Measurements from ENCODE around the gene NUDT7. TPM values are rescaled to one million over a fixed set of nuclear protein-coding genes. Genes with fewer than 3 reads are reported as not detected.

Gene NUDT7
- total RNA-seq (4.3 TPM), polyA plus RNA-seq (ENCODE audit: insufficient read depth in 1 of 8, insufficient read length in 8 of 8, low replicate concordance in 1 of 8) (1 to 10 TPM; 2.8 to 5.2 (median 4.0) TPM)
- long read RNA-seq, donor 1: 0 reads
- long read RNA-seq, donor 2: 0 reads
- long read RNA-seq, donor 3, partial matches to known transcripts: 0 of 1 reads
- long read RNA-seq, donor 3, other reads (novel, unspliced or antisense): 0 of 1 reads
- long read RNA-seq, donor 4, partial matches to known transcripts: 0 of 4 reads
- long read RNA-seq, donor 4, other reads (novel, unspliced or antisense): 0 of 4 reads
- long read RNA-seq, donor 5, partial matches to known transcripts: 0 of 3 reads
- long read RNA-seq, donor 5, other reads (novel, unspliced or antisense): 0 of 3 reads
- long read RNA-seq, donor 6, partial matches to known transcripts: 0 of 4 reads
- long read RNA-seq, donor 6, other reads (novel, unspliced or antisense): 0 of 4 reads
- long read RNA-seq, donor 7, partial matches to known transcripts: 0 of 3 reads
- long read RNA-seq, donor 7, other reads (novel, unspliced or antisense): 0 of 3 reads
- long read RNA-seq, donor 8, partial matches to known transcripts: 0 of 3 reads
- long read RNA-seq, donor 8, other reads (novel, unspliced or antisense): 0 of 3 reads
- long read RNA-seq, donor 9, partial matches to known transcripts: 0 of 2 reads
- long read RNA-seq, donor 9, other reads (novel, unspliced or antisense): 0 of 2 reads
- long read RNA-seq, donor 10, partial matches to known transcripts: 0 of 2 reads
- long read RNA-seq, donor 10, other reads (novel, unspliced or antisense): 0 of 2 reads
- long read RNA-seq, donor 11, partial matches to known transcripts: 0 of 5 reads
- long read RNA-seq, donor 11, other reads (novel, unspliced or antisense): 0 of 5 reads

GRCh38 chr16:77722309-77723107 is at the start of gene NUDT7:
Gene NUDT7 (plus strand): TSS chr16:77722514. CDS start chr16:77722583, 69 bp downstream.
- DNase-seq: peak; percentile 98
- peak within 1 kb of the TSS; percentile 73 for H3K4me3 ChIP-seq (ENCODE audit: low read length)
- no peaks in the 10 kb centered on the region for H3K36me3 ChIP-seq (ENCODE audit: control insufficient read depth, insufficient read depth, low read length)
- H3K4me1 ChIP-seq (ENCODE audit: control insufficient read depth, insufficient read depth, low read length): peaks cover 6% of the 10 kb centered on the region
- WGBS (ENCODE audit: insufficient coverage): under 1% methylated on average over 54 of the region's 55 CpGs
- H3K27ac ChIP-seq (ENCODE audit: low read length): peak within 1 kb of the TSS; percentile 62
- H3K9me3 ChIP-seq (replicated peaks; ENCODE audit: control insufficient read depth, low read depth, low read length): no peaks in the 10 kb centered on the region
- H3K27me3 ChIP-seq (ENCODE audit: control insufficient read depth, insufficient read depth, low read length): no peaks in the 10 kb centered on the region

- Histone ChIP-seq H3K27ac (ENCODE audit: low read length) (no peak overlapping the region), H3K4me1 (ENCODE audit: control insufficient read depth, insufficient read depth, low read length) (peaks cover 3% of the 10 kb centered on the region), H3K36me3 (ENCODE audit: control insufficient read depth, insufficient read depth, low read length) (no peaks in the 10 kb centered on the region), H3K9me3 (replicated peaks; ENCODE audit: control insufficient read depth, low read depth, low read length) (no peaks in the 10 kb centered on the region), H3K4me3 (ENCODE audit: low read length) (no peak overlapping the region), H3K27me3 (ENCODE audit: control insufficient read depth, insufficient read depth, low read length) (peaks cover 4% of the 10 kb centered on the region)
- DNase-seq: no peak
- WGBS (ENCODE audit: insufficient coverage): 50% methylated on average over 3 of the region's 4 CpGs
These were observed 47.4 kb upstream of the NUDT7 start for GRCh38 chr16:77674888-77675287.

GRCh38 chr16:77675464-77676324 is 46.6 kb upstream of the NUDT7 start:
- Histone ChIP-seq H3K27me3 (ENCODE audit: control insufficient read depth, insufficient read depth, low read length) (peaks cover 4% of the 10 kb centered on the region), H3K36me3 (ENCODE audit: control insufficient read depth, insufficient read depth, low read length) (no peaks in the 10 kb centered on the region), H3K9me3 (replicated peaks; ENCODE audit: control insufficient read depth, low read depth, low read length) (no peaks in the 10 kb centered on the region), H3K4me1 (ENCODE audit: control insufficient read depth, insufficient read depth, low read length) (peaks cover 3% of the 10 kb centered on the region), H3K27ac (ENCODE audit: low read length) (no peak overlapping the region), H3K4me3 (ENCODE audit: low read length) (no peak overlapping the region)
- peak; percentile 84 for DNase-seq
- 3% methylated on average over 7 of the region's 15 CpGs for WGBS (ENCODE audit: insufficient coverage)

GRCh38 chr16:77677129-77677528 is 45.2 kb upstream of the NUDT7 start:
- no peak overlapping the region for H3K4me3 ChIP-seq (ENCODE audit: low read length)
- H3K4me1 ChIP-seq (ENCODE audit: control insufficient read depth, insufficient read depth, low read length): peaks cover 3% of the 10 kb centered on the region
- peaks cover 4% of the 10 kb centered on the region for H3K27me3 ChIP-seq (ENCODE audit: control insufficient read depth, insufficient read depth, low read length)
- no peaks in the 10 kb centered on the region for H3K36me3 ChIP-seq (ENCODE audit: control insufficient read depth, insufficient read depth, low read length)
- WGBS (ENCODE audit: insufficient coverage): 56% methylated on average over 3 of the region's 4 CpGs
- H3K27ac ChIP-seq (ENCODE audit: low read length): no peak overlapping the region
- no peak for DNase-seq
- no peaks in the 10 kb centered on the region for H3K9me3 ChIP-seq (replicated peaks; ENCODE audit: control insufficient read depth, low read depth, low read length)

GRCh38 chr16:77679391-77679790 is 42.9 kb upstream of the NUDT7 start:
- no peak overlapping the region for H3K4me3 ChIP-seq (ENCODE audit: low read length)
- H3K27me3 ChIP-seq (ENCODE audit: control insufficient read depth, insufficient read depth, low read length): peaks cover 7% of the 10 kb centered on the region
- H3K36me3 ChIP-seq (ENCODE audit: control insufficient read depth, insufficient read depth, low read length): no peaks in the 10 kb centered on the region
- no peak overlapping the region for H3K27ac ChIP-seq (ENCODE audit: low read length)
- no peaks in the 10 kb centered on the region for H3K9me3 ChIP-seq (replicated peaks; ENCODE audit: control insufficient read depth, low read depth, low read length)
- peaks cover 3% of the 10 kb centered on the region for H3K4me1 ChIP-seq (ENCODE audit: control insufficient read depth, insufficient read depth, low read length)
- WGBS (ENCODE audit: insufficient coverage): no CpG with 5 or more reads among the region's 3 CpGs
- DNase-seq: peak; percentile 72

GRCh38 chr16:77679901-77680300 is 42.4 kb upstream of the NUDT7 start:
- DNase-seq: peak; percentile 81
- peaks cover 3% of the 10 kb centered on the region for H3K4me1 ChIP-seq (ENCODE audit: control insufficient read depth, insufficient read depth, low read length)
- no CpG with 5 or more reads among the region's 3 CpGs for WGBS (ENCODE audit: insufficient coverage)

GRCh38 chr16:77680496-77680895 is 41.8 kb upstream of the NUDT7 start:
- no peaks in the 10 kb centered on the region for H3K9me3 ChIP-seq (replicated peaks; ENCODE audit: control insufficient read depth, low read depth, low read length)
- no peak overlapping the region for H3K4me3 ChIP-seq (ENCODE audit: low read length)
- no peak overlapping the region for H3K27ac ChIP-seq (ENCODE audit: low read length)
- DNase-seq: no peak
- H3K27me3 ChIP-seq (ENCODE audit: control insufficient read depth, insufficient read depth, low read length): peaks cover 7% of the 10 kb centered on the region
- H3K4me1 ChIP-seq (ENCODE audit: control insufficient read depth, insufficient read depth, low read length): peaks cover 3% of the 10 kb centered on the region
- H3K36me3 ChIP-seq (ENCODE audit: control insufficient read depth, insufficient read depth, low read length): no peaks in the 10 kb centered on the region
- no CpG with 5 or more reads among the region's 3 CpGs for WGBS (ENCODE audit: insufficient coverage)

More at GRCh38 chr16:77679901-77680300, 42.4 kb upstream of the NUDT7 start:
- Histone ChIP-seq H3K9me3 (replicated peaks; ENCODE audit: control insufficient read depth, low read depth, low read length) (no peaks in the 10 kb centered on the region), H3K36me3 (ENCODE audit: control insufficient read depth, insufficient read depth, low read length) (no peaks in the 10 kb centered on the region), H3K4me3 (ENCODE audit: low read length) (no peak overlapping the region), H3K27me3 (ENCODE audit: control insufficient read depth, insufficient read depth, low read length) (peaks cover 7% of the 10 kb centered on the region), H3K27ac (ENCODE audit: low read length) (no peak overlapping the region)

GRCh38 chr16:77682586-77682985 is 39.7 kb upstream of the NUDT7 start:
- H3K4me3 ChIP-seq (ENCODE audit: low read length): no peak overlapping the region
- H3K36me3 ChIP-seq (ENCODE audit: control insufficient read depth, insufficient read depth, low read length): no peaks in the 10 kb centered on the region
- H3K27ac ChIP-seq (ENCODE audit: low read length): no peak overlapping the region
- no peak for DNase-seq
- H3K4me1 ChIP-seq (ENCODE audit: control insufficient read depth, insufficient read depth, low read length): no peaks in the 10 kb centered on the region
- peaks cover 3% of the 10 kb centered on the region for H3K27me3 ChIP-seq (ENCODE audit: control insufficient read depth, insufficient read depth, low read length)
- H3K9me3 ChIP-seq (replicated peaks; ENCODE audit: control insufficient read depth, low read depth, low read length): no peaks in the 10 kb centered on the region
- 75% methylated on average over 8 of the region's 10 CpGs for WGBS (ENCODE audit: insufficient coverage)

Measured in muscle of leg (tissue), 16 donors.